B cell (primary cell): ENCODE measurements around the gene SMC1B.

Experiments
- EZH2 ChIP-seq: IDR thresholded peaks from 2 replicates; pipeline ENCODE4 v1.6.1; 2012; ENCODE audit warnings: borderline replicate concordance, low read depth, mild to moderate bottlenecking, moderate library complexity, low read length; ENCODE audit not compliant: insufficient read depth, poor library complexity, severe bottlenecking
- TF ChIP-seq, protein P1 (sequence below): fragments of 200-600 bp; IDR thresholded peaks from one replicate; pipeline ENCODE4 v1.8.0; 2022; ENCODE audit warnings: antibody characterized with exemption, mild to moderate bottlenecking

DNA sequence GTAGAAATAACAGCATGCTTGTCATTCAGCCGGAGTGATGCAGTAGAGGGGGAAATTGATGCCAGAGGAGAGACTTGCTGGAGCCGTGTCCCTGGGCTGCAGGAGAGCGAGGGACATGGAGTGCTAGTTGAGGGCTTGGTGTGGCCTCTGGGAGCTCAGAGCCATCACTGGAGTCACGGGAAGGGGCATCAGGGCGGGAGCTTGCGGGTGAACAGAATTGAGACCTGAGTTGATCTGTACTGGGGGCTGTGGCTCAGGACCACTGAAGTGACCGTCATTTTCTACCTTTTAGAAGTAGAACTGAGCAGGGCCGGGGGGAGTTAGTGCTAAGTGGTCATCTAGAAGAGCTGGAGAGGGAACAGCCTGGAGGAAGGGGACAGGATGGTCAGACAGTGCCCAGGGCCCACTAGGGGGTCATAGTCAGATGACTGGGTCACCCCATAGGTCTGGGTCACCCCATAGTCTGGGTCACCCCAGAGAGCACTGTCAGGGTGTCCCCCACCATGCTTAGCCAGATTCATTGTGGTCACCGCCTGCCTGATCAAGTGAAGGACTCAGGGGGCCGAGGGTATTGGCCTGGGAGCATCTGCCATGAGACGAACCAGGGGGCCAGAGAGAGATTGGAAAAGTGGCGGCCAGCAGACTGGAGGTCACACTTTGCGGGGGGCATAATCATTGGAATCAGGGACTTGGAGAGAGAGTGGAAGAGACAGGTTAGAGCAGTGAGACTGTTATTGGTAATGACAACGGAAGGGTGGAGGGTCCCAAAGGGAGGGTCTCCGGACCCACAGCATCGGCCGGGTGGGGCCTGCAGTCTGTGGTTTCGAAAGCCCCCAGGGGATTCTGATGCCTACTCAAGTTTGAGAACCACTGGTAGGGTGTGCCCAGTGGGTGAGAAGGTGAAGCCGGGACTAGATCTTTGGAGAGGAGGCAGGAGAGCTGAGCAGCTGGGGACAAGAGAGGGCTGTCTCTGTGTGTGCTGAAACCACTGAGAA is 15.3 kb upstream of the SMC1B start:
- TF ChIP-seq EZH2, result no peak
- TF ChIP-seq, protein P1, sequence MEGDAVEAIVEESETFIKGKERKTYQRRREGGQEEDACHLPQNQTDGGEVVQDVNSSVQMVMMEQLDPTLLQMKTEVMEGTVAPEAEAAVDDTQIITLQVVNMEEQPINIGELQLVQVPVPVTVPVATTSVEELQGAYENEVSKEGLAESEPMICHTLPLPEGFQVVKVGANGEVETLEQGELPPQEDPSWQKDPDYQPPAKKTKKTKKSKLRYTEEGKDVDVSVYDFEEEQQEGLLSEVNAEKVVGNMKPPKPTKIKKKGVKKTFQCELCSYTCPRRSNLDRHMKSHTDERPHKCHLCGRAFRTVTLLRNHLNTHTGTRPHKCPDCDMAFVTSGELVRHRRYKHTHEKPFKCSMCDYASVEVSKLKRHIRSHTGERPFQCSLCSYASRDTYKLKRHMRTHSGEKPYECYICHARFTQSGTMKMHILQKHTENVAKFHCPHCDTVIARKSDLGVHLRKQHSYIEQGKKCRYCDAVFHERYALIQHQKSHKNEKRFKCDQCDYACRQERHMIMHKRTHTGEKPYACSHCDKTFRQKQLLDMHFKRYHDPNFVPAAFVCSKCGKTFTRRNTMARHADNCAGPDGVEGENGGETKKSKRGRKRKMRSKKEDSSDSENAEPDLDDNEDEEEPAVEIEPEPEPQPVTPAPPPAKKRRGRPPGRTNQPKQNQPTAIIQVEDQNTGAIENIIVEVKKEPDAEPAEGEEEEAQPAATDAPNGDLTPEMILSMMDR, result no peak
